Measurements from ENCODE around the gene SLC9B2.

The SLC9B2 gene

DNA sequence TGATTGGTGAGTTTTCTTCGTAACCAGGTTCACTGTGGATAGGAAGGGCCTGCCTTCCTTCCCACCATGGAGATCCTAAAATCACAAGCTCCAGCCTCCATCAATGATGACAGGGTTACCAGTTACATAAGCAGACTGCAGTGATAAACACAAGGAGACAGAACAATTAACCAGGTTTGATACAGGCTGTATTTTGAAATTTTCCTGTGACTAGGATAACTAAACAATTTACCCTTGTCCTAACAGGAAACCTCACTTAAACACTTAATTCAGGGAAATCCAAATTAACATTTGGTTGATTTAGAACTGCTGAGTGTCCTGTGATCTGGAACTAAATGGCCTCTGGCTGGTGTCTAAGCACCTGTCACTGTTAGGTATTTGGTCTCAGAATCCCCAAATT, 3.1 kb upstream of the SLC9B2 start:
- H3K4me3 ChIP-seq (ENCODE audit: low read depth, low read length): no peak overlapping the region
- TF ChIP-seq, protein P1, sequence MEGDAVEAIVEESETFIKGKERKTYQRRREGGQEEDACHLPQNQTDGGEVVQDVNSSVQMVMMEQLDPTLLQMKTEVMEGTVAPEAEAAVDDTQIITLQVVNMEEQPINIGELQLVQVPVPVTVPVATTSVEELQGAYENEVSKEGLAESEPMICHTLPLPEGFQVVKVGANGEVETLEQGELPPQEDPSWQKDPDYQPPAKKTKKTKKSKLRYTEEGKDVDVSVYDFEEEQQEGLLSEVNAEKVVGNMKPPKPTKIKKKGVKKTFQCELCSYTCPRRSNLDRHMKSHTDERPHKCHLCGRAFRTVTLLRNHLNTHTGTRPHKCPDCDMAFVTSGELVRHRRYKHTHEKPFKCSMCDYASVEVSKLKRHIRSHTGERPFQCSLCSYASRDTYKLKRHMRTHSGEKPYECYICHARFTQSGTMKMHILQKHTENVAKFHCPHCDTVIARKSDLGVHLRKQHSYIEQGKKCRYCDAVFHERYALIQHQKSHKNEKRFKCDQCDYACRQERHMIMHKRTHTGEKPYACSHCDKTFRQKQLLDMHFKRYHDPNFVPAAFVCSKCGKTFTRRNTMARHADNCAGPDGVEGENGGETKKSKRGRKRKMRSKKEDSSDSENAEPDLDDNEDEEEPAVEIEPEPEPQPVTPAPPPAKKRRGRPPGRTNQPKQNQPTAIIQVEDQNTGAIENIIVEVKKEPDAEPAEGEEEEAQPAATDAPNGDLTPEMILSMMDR (conservative IDR thresholded peaks at IDR 0.05; ENCODE audit: low read depth, low read length): no peak
- DNase-seq (ENCODE audit: low read depth): no peak

DNA sequence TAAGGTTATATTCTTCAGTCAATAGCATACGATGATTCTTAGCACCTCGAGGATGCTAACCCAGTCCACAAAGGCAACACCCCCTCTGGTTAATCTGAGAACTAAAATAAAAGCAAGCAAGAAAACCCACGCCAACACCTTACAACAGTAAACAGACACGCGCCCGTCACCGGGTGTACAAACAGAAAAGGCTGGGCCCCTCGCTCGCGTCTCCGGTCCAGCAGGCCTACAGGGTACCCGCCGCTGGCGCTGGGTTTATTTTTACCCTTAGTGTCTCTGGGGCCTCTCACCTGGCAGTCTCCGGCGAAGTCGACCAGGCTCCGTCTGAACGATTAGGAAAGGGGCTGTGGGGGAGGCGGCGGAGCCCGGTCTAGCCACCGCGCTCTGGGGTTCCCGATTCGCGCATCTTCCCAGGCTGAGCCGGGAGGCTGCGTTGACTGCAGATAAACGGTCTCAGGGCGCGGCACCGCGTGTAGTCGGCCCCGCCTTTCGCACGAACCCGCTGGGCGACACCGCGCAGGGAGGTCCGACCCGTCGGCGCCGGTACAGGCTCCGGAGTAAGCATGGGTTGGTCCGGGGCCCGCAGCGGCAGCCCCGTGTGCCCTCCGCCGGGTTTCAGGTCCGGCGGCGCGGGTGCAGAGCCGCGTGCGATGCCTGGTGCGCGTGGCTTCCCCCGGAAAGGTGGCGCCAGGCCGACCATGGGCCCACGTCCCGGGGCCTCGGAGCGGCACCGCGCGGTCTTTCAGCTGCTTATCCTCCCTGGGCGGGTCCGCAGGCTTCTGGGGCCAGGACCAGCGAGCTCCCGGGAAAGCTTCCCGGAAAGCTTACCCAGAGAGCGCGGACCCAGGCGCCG, 441 bp downstream of the SLC9B2 start:
- TF ChIP-seq, protein P1 (conservative IDR thresholded peaks at IDR 0.05; ENCODE audit: low read depth, low read length): peak; percentile 12
- peak; percentile 65 for DNase-seq (ENCODE audit: low read depth)
- H3K4me3 ChIP-seq (ENCODE audit: low read depth, low read length): peak overlapping the region; percentile 81

DNA sequence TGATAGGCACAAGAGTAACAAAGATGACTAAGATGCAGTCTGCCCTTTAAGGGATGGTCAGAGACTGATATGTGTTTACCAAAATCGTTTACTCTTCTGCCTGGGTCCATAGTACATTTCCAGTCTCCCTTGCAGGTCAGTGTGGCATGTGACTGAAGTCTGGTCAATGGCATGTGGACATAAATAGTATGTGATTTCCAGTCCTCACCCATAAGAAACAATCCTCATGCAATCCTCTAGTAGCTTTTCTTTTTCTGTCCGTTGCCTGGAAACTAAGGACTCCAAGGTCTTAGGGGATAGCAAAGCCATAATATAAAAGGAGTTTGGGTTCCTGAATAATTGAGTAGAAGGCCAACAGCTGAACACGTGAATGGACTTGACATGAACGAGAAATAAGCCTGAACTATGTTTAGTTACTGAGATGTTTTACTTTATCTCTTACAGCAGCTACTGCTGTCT, 1.1 kb downstream of the SLC9B2 start:
- DNase-seq (ENCODE audit: low read depth): peak; percentile 63
- H3K4me3 ChIP-seq (ENCODE audit: low read depth, low read length): peak overlapping the region; percentile 81

DNA sequence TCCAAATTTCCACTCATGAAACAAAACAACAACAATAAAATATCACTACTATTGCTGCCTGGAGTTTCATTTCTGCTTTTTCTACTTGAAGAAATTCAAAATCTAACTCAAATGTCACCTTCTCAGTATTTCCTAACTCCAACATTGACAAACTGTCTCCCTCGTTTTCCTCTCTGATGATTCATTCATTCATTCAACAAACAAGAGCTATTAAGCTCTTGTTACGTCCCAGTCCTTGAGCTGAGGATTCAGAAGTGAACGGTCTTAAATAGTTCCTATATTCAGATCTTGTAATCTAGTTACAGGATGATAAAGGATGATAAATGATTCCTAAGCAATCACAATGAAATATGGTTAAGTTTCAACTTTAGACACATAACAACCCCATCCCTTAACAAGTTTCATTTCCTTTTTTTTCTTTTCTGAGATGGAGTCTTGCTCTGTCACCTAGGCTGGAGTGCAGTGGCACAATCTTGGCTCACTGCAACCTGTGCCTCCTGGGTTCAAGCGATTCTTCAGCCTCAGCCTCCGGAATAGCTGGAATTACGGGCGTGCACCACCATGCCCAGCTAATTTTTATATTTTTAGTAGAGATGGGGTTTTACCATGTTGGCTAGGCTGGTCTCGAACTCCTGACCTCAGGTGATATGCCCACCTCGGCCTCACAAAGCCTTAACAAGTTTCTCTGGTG, 1.7 kb downstream of the SLC9B2 start:
- TF ChIP-seq, protein P1 (conservative IDR thresholded peaks at IDR 0.05; ENCODE audit: low read depth, low read length): no peak
- no peak for DNase-seq (ENCODE audit: low read depth)
- H3K4me3 ChIP-seq (ENCODE audit: low read depth, low read length): no peak overlapping the region

More for the DNA sequence above, 1.1 kb downstream of the SLC9B2 start:
- TF ChIP-seq, protein P1 (conservative IDR thresholded peaks at IDR 0.05; ENCODE audit: low read depth, low read length): no peak

DNA sequence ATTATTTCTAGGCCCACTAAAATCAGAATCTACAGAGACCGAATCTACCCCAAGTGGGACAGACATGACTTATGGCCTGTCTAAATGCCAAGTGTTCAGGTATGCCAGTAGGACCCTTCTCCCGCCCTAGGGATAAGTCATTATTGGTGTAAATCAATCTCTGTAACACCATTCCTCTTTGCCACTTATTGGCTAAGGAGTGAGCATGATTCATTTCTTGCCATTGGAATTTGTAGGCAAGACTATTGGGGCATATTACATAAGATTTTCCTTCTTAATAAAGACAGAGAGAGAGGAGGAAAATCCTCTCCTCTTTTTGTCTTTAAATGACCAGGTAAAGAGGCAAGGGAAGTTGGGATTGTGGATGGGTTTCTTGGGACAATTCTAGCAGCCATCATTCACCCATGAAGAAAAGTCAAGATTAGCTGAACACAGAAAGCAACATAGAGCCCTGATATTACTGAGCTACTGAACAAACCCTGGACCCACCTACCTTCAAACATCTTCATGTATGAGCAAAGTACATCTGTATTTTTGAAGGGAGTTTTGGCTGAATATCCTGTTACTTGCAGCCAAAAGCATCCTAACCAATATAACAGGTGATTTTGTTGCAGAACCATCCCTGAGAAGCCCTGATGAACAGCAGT, 2.6 kb downstream of the SLC9B2 start:
- DNase-seq (ENCODE audit: low read depth): peak; percentile 16
- no peak overlapping the region for H3K4me3 ChIP-seq (ENCODE audit: low read depth, low read length)
- TF ChIP-seq, protein P1 (conservative IDR thresholded peaks at IDR 0.05; ENCODE audit: low read depth, low read length): no peak

DNA sequence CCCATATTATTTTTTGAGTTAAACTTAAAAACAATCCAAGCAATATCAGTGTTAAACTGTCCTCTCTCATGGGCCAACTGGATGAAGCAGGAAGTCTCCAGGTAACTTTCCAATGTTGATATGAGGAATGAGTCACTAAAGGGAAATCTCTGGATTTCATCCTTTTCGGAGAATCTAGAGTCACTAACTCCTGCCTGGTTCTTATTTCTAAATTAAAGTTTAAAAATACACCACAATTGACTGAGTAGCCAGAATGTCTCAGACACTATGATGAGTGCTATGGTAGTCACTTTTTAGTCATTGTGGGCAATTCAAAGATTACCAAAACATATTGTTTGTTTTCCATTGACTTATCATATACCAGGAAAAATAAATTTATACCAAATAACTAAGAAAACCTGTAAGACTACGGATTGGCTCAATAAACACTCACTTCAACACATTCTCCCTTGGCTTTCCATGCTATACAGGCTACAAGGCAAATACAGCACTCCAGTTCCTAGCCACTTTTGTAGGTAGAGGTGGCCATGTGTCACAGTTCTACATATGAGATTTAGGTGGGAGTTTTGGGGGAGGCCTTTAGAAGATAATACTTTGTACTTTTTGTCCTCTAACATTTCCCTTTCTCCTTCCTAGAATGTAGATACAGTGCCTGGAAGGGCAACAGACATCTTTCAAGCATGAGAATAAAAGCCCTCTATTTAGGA, 8.6 kb downstream of the SLC9B2 start:
- TF ChIP-seq, protein P1 (conservative IDR thresholded peaks at IDR 0.05; ENCODE audit: low read depth, low read length): no peak
- no peak for DNase-seq (ENCODE audit: low read depth)

More for the DNA sequence above, 8.6 kb downstream of the SLC9B2 start:
- no peak overlapping the region for H3K4me3 ChIP-seq (ENCODE audit: low read depth, low read length)

Measured in choroid plexus epithelial cell (primary cell).